SIG-M5 (cell line): ENCODE data around the gene UQCRQ.
A peak's percentile ranks its signal among the peaks of the same experiment; 100 is the strongest.

ENCODE experiments used
- DNase-seq: peaks from one replicate; lab custom pipeline; 2025; lab: John Stamatoyannopoulos, UW

Gene UQCRQ

GRCh38 chr5:132866342-132867045, at the start of gene UQCRQ, which contains the start of gene GDF9:
Gene UQCRQ (plus strand): TSS chr5:132866642. CDS start chr5:132866882, 240 bp downstream.
Gene GDF9 (minus strand): TSS chr5:132866469. CDS start chr5:132864533, 1,936 bp downstream.
- peak; percentile 96 for DNase-seq

- no peak for DNase-seq
These were observed 49.4 kb upstream of the UQCRQ start for GRCh38 chr5:132817011-132817410.

DNA sequence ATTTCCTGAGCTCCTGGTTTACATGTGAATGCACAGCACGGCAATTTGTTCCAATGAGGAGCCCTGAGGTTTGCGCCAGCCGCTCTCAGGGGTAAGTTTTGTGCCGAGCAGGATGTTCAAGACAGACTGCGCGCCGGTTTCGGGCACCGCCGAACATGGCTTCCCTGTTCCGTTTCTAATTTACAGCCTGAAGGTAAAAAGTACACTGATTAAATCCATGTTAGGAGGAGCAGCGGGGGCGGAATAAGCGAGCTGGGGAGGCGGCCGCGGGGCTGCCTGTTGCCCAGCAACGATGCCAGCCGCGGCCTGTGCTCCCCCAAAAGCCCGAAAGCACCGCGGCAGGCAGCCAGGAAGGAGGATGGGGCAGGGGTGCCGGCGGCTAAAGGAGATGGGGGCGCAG, 47.0 kb upstream of the UQCRQ start:
- DNase-seq = no peak

- peak; percentile 46 for DNase-seq
These were observed 46.2 kb upstream of the UQCRQ start for GRCh38 chr5:132820162-132820754.

GRCh38 chr5:132821350-132821749, 45.1 kb upstream of the UQCRQ start:
- no peak for DNase-seq

DNA sequence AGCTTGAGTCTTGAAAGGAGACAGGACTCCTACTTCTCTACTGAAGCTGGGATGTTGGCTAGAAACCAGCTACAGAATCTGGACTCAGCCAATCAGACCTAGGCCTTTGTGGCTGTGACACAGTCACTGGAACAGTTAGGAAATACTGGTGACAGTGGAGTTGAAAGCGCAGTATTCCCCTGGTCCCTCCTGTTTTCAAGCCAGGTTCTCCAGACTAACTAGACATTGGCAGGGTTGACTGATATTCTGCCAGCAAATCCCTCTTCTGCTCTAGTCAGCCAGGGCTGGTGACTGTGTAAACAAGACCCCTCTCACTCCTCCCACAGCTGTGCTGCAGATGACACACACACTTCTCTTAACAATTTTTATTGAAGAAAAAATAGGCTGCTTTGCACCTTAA, 44.7 kb upstream of the UQCRQ start:
- no peak for DNase-seq

DNA sequence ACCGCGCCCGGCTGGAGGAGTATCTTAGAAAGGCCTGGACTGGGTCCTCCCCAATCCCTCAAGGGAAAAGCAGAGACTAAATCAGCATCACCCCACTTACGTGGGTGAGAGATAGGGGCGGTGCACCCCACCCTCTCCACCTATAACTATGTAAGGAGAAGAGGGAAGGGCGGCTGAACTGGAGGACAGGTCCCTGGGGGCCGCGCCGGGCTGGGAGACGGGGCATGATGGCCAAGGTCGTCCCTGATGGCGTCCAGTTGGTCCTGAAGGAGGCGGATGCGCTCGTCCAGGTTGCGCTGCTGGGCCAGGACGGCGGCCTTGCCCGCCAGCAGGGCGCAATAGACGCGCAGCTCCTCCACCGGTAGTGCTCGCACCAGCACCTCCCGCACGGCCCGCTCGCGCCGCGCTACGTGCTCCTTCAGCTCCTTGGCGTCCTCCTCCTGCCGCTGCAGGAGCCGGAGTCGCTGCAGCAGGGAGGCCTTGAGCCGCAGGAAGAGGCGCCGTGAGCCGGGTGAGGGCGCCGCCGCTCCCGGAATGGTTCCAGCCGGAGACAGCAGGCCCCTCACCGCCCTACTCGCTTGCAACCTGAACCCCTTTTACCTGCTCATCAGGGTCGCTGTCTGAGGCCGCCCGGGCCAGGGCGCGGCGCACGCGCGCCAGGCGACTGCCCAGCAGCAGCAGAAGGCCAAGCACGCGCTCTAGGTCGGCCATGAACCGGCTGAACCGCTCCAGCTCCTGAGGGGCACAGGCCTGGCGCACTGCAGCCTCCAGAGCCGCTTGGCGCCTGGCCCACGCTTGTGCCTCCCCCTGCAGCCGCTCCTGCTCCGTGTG, 43.6 kb upstream of the UQCRQ start:
- DNase-seq = no peak

GRCh38 chr5:132823481-132824050, 42.9 kb upstream of the UQCRQ start:
- no peak for DNase-seq

DNA sequence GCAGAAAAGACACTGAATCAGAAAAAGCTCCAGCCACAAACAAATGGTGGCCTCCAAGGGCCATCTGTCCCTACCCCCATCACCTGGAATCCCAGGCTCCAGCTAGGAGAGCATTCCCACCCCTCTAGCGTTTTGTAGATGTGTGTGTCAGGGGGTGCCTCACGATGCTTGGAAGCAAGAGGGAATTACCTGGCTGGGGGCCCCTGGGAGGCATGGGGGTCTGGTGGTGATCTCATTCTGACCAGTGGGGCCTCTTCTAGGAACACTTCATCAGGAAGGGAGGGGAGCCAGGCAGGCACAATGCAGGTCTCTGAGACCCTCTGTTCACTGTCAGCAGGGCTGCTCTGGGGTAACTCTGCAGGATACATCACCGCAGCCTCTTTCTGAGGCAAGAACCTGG, 42.0 kb upstream of the UQCRQ start:
- no peak for DNase-seq

- no peak for DNase-seq
These were observed 41.2 kb upstream of the UQCRQ start for GRCh38 chr5:132825033-132825833.

GRCh38 chr5:132825834-132826391, 40.5 kb upstream of the UQCRQ start:
- DNase-seq = no peak

GRCh38 chr5:132826424-132827082, 39.9 kb upstream of the UQCRQ start:
- no peak for DNase-seq

DNA sequence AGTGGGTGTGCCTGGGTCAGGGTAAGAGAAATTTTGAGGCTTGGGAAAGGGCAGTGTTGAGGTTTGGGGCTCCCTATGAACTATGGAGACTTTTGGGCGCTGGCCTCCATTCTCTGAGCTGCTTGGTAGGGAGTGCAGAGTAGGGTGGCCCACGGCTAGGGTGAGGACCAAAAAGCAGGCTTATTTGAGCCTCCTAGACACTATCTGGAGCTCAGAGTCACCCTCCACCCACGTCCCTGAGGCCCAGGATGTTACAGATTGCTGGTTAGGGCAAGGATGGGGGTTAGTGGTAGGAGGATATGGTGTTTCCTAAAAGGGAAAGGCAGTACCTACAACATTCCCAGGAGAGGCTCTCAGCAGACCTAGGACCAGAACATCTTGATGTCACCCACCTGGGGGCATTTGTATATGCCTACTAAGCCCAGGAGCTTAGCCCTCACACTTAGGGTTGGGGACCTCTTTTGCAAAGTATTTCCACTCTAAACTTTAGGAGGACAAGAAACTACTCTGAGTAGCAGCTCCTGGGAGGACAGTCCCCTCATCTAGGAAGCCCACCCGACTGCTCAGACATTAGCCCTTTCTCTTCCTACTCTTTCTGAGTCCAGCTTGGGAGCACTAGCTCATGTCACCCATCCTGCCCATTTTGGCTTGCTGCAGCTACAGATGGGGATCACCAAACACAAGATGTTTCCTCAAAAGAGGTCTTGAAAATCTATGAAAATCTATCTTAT, 38.3 kb upstream of the UQCRQ start:
- DNase-seq = no peak

DNA sequence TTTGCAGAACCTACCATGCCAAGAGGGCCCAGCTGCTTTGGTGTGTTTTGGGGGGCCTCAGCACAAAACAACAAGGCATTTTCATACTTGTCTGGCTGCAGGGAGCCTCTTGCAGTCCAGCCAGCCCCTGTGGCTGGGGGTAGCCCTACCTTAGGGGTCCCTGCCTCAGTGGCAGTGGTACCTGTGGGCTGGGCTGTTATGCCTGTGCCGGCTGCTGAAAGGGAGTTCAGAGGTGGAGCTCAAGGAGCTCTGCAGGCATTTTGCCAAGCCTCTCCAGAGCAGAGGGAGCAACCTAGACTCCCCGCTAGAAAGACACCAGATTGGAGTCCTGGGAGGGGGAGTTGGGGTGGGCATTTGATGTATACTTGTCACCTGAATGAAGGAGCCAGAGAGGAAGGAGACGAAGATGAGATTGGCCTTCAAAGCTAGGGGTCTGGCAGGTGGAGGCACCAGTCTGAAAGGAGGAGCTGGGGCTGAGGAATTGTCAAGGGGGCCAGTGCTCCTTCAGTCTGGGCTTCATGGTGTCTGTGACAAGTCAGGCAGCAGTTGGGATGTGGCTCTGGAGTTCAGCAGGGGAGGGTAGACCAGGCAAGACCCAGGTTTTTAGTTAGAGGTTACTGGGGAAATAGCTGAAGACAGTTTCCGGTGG, 37.5 kb upstream of the UQCRQ start:
- no peak for DNase-seq

GRCh38 chr5:132829742-132830435, 36.6 kb upstream of the UQCRQ start:
- no peak for DNase-seq

DNA sequence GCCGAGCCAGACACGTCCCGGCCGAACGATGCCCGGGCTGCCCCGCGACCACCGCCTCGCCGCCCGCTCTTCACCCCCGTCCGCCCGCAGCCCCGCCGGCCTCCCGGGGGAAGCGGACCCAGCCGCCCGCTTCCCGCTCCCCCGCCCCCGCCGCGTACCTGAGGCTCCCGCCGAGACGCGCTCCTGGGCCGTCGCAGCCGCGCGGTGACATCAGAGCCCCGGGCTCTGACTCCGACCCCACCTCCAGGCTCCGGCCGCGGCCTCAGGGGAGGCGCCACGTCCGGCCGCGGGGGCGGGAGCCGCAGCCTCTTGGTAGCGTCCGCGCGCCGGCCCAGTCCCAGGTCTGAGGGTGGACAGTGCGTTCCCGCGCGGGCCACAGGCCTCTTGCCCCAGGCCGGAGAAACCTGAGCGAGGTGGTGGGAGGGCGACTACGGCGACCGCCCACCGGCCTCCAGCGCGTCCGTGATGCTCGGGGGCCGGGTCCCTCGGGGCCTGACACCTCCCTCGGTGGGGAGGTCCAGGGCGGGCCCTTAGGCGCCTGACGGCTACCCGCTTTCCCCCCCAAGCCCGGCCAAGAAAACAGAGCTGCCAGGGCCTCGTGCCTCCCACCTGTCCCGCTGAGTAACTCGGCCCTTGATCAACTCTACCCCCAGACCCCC, 35.9 kb upstream of the UQCRQ start, which contains the start of gene SHROOM1:
Gene SHROOM1, minus strand, starts transcription at position 212 of the 659 bp plus-strand sequence. CDS start 4,507 bp downstream, outside the sequence.
- DNase-seq = no peak

DNA sequence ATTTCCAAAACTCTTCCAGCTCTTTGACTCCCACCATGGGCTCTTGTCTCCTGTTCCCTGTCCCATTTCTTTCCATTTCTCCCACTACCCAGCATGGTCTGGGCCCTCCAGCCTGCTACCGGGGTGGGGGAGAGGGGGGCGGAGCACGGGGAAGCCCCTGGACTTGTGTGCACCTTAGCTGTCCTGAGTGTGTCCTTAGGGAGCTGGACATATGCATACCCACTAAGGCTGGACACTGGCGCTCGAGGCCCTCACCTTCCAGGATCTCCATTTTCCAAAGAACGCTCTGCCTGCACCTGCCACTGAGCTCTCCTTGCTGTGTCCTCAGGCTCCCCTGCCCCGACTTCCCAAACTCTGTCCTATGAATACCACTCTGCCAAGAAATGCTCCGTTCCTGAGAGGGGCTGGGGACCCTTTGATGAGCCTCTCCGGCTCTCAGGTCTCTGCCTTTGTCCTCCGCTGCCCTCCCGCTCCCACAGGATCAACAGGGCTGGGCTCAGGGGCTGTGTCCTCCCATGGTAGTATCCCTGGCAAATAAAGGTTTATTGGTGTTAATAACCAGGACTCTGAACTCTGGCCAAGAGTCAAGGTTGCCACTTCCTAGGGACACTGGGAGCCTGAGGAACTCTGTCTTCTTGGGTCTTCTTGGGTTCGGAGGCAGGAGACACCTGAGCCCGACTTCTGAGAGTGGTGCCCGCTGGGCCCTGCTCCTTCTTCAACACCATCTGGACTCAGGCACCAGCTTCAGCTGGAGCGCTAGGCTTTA, 35.2 kb upstream of the UQCRQ start:
- no peak for DNase-seq
